Activated CD4-positive, alpha-beta memory T cell treated with anti-CD3 and anti-CD28 coated beads for 36 hours (primary cell): ENCODE data around the gene SYCP3. TPM values are rescaled to one million over a fixed set of nuclear protein-coding genes. Genes with fewer than 3 reads are reported as not detected.
"Not testable (repeated sequence)": the region's sequence is repeated elsewhere in the genome, so short reads cannot be mapped to it uniquely, and the experiment has no call there.

Experiments
- CTCF ChIA-PET: fragments of 350-600 bp; sonication (Branson Sonifier 250); formaldehyde crosslinking; loops from one replicate; lab custom pipeline; 2021; ENCODE audit warnings: antibody characterized with exemption, inconsistent platforms; lab: Charles Lee
- POLR2A ChIA-PET: fragments of 350-600 bp; sonication (Branson Sonifier 250); formaldehyde crosslinking; loops from one replicate; lab custom pipeline; 2021; ENCODE audit warnings: antibody characterized with exemption; lab: Charles Lee
- DNase-seq: peaks from one replicate; pipeline ENCODE4 v3.0.0-alpha.2; 2020
- H3K27ac Mint-ChIP-seq: one replicate; pipeline ENCODE4 v1.8.0; 2021; ENCODE audit warnings: mixed read lengths
- H3K27me3 Mint-ChIP-seq: one replicate; pipeline ENCODE4 v1.8.0; 2021; ENCODE audit warnings: mixed read lengths
- H3K36me3 Mint-ChIP-seq: one replicate; pipeline ENCODE4 v1.8.0; 2021; ENCODE audit warnings: mixed read lengths
- H3K4me1 Mint-ChIP-seq: one replicate; pipeline ENCODE4 v1.8.0; 2021; ENCODE audit warnings: low read depth, mixed read lengths
- H3K4me3 Mint-ChIP-seq: one replicate; pipeline ENCODE4 v1.8.0; 2021; ENCODE audit warnings: mild to moderate bottlenecking, mixed read lengths
- H3K9me3 Mint-ChIP-seq: one replicate; pipeline ENCODE4 v1.8.0; 2021; ENCODE audit warnings: mixed read lengths
- intact Hi-C: fragments of 100-400 bp; cut with micrococcal nuclease; formaldehyde crosslinking; loops from one replicate; pipeline ENCODE4 v1.15.1; 2023
- total RNA-seq, 2 experiments: library from RNA; stranded (reverse); gene quantifications; one replicate each; pipeline ENCODE4 v1.2.3, GENCODE V29; 2021

The SYCP3 gene
- total RNA-seq, 2 experiments from 2014 or later = 0.07 TPM; not detected in 1

GRCh38 chr12:101694986-101695385 is 44.3 kb downstream of the SYCP3 start:
- Mint-ChIP-seq H3K27me3 (no peaks in the 10 kb centered on the region), H3K4me1 (peaks cover 28% of the 10 kb centered on the region), H3K27ac (no peak overlapping the region), H3K36me3 (peaks cover 3% of the 10 kb centered on the region), H3K4me3 (no peak overlapping the region), H3K9me3 (no peaks in the 10 kb centered on the region)
- DNase-seq = no peak
- intact Hi-C loops = loop anchor here (5.0 kb wide), 2 partner anchors 367 to 427 kb away; partner anchors contain the start of genes NUP37, PARPBP and WASHC3
- ChIA-PET CTCF (interaction anchor here (1.2 kb wide), 1 partner anchor 129 kb away, joined by 3 read pairs; no protein-coding TSS in a partner anchor), POLR2A (no interaction called here)

GRCh38 chr12:101694297-101694848 is 44.9 kb downstream of the SYCP3 start:
- CTCF ChIA-PET = interaction anchor here (0.6 to 1.2 kb wide), 2 partner anchors 11 to 129 kb away, joined by 3 read pairs; no protein-coding TSS in a partner anchor
- no peaks in the 10 kb centered on the region for H3K27me3 Mint-ChIP-seq
- DNase-seq = no peak
- H3K4me3 Mint-ChIP-seq = no peak overlapping the region
- H3K36me3 Mint-ChIP-seq = peaks cover 3% of the 10 kb centered on the region
- H3K27ac Mint-ChIP-seq = no peak overlapping the region
- no peaks in the 10 kb centered on the region for H3K9me3 Mint-ChIP-seq
- H3K4me1 Mint-ChIP-seq = peaks cover 24% of the 10 kb centered on the region
- intact Hi-C loops = no loop called here
- POLR2A ChIA-PET = no interaction called here

DNA sequence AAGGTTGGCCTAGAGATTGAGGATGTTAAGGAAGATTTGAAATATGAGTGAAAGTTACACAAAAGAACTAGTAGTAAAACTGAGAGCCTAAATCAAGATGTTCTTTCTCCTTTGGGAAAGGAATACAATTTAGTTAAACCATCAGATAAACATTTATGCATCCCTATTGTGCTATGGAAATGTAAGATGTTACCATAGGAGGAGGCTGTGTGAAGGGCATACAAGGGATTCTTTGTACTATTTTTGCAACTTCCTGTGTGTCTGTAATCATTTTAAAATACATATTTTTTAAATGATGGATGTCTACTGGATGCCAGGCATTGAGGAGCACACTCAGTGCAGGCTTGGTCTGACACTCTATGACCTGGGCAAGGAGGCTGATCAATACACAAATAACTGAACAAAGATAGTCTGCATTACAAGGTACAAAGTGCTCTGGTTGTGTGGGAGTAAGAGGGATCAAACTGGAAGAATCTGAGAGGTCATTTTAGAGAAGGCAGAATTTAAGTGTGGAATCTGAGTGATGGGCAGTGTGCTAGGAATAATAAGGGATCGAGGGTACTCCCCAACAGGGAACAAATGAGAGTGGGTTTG is 47.7 kb downstream of the SYCP3 start:
- intact Hi-C loops = no loop called here
- no peaks in the 10 kb centered on the region for H3K9me3 Mint-ChIP-seq
- no peaks in the 10 kb centered on the region for H3K27me3 Mint-ChIP-seq
- H3K27ac Mint-ChIP-seq = no peak overlapping the region
- CTCF ChIA-PET = no interaction called here
- peaks cover 12% of the 10 kb centered on the region for H3K4me1 Mint-ChIP-seq
- no peaks in the 10 kb centered on the region for H3K36me3 Mint-ChIP-seq
- no peak overlapping the region for H3K4me3 Mint-ChIP-seq
- POLR2A ChIA-PET = no interaction called here
- DNase-seq = no peak

DNA sequence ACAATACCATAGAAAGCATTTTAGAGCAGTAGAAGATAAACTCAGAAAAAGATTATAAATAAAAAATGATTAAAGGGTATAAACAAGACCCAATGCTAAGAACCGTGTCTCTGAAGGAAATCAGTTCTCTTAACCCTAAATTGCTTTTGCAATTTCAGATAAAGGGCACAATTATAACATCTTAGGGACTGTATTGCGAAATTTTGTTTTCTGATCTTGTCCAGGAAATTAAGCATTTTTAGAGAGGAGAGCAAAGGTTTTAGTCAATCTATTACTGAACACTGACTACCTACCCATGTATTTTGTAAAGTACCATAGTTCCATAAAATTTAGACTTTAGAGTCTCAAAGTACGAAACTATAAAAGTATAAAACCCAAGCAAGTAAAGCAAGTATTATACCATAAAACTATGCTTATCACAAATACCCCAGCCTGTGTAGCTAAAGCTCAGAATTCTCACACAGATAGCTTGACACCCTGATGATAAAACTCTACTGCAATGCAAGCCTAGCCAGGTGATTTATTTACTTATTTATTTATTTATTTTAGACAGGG is 48.6 kb downstream of the SYCP3 start:
- ChIA-PET POLR2A (no interaction called here), CTCF (no interaction called here)
- no peaks in the 10 kb centered on the region for H3K27me3 Mint-ChIP-seq
- intact Hi-C loops = no loop called here
- no peaks in the 10 kb centered on the region for H3K36me3 Mint-ChIP-seq
- no peak for DNase-seq
- H3K9me3 Mint-ChIP-seq = no peaks in the 10 kb centered on the region
- no peak overlapping the region for H3K27ac Mint-ChIP-seq
- no peak overlapping the region for H3K4me3 Mint-ChIP-seq
- H3K4me1 Mint-ChIP-seq = peaks cover 6% of the 10 kb centered on the region

GRCh38 chr12:101686176-101686575 is 53.1 kb downstream of the SYCP3 start:
- H3K36me3 Mint-ChIP-seq = no peaks in the 10 kb centered on the region

DNA sequence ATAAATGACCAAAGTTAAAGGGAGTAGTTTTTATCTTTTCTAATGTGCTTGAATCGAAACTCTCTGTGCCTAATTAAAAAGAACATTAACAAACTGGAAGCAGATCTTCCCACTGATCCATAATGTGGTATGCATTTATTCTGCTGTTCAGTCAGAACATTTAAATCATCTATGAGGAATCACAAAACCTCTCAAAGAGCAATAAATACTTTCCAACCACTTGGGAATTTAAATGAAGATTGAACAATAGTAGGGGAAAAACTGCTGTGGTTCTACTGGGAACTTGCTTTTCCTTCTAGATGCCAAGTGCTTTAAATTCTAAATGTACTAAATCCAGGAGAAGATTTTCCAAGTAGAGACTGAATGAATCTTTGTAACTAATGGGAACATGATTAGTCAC is 54.2 kb downstream of the SYCP3 start:
- Mint-ChIP-seq H3K4me3 (no peak overlapping the region), H3K27ac (no peak overlapping the region), H3K9me3 (no peaks in the 10 kb centered on the region), H3K4me1 (no peaks in the 10 kb centered on the region), H3K27me3 (peaks cover 4% of the 10 kb centered on the region), H3K36me3 (no peaks in the 10 kb centered on the region)
- intact Hi-C loops = no loop called here
- no peak for DNase-seq
- ChIA-PET CTCF (no interaction called here), POLR2A (no interaction called here)

More at GRCh38 chr12:101686176-101686575, 53.1 kb downstream of the SYCP3 start:
- Mint-ChIP-seq H3K9me3 (no peaks in the 10 kb centered on the region), H3K4me3 (no peak overlapping the region), H3K27me3 (peaks cover 4% of the 10 kb centered on the region), H3K4me1 (no peaks in the 10 kb centered on the region), H3K27ac (no peak overlapping the region)
- DNase-seq = no peak
- intact Hi-C loops = no loop called here
- ChIA-PET CTCF (no interaction called here), POLR2A (no interaction called here)

GRCh38 chr12:101681627-101682026 is 57.6 kb downstream of the SYCP3 start:
- intact Hi-C loops, H3K27me3 Mint-ChIP-seq, DNase-seq, H3K36me3 Mint-ChIP-seq, H3K4me3 Mint-ChIP-seq, POLR2A ChIA-PET, H3K4me1 Mint-ChIP-seq, CTCF ChIA-PET, H3K27ac Mint-ChIP-seq, H3K9me3 Mint-ChIP-seq: not testable (repeated sequence)

DNA sequence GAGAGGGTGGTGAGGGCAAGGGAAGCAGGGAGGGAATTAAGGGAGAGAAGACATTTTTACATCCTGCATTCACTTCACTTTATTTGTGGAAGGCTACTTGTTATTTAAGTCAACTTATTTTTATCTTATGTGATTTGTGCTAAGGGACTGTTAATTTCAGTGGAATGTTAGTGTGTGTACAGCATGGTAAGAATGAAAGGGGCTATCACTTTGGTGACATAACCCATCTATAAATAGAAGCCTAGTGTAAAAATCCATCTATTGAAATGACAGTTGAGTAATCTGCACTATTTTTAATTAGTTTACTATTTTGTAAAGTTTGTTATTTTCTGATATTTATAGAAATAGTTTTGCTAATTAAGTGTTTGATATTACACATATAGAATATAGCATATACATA is 58.6 kb downstream of the SYCP3 start:
- no peak overlapping the region for H3K27ac Mint-ChIP-seq
- no peaks in the 10 kb centered on the region for H3K4me1 Mint-ChIP-seq
- POLR2A ChIA-PET = no interaction called here
- no peak overlapping the region for H3K4me3 Mint-ChIP-seq
- peaks cover 4% of the 10 kb centered on the region for H3K27me3 Mint-ChIP-seq
- no peaks in the 10 kb centered on the region for H3K36me3 Mint-ChIP-seq
- intact Hi-C loops = no loop called here
- no peak for DNase-seq
- CTCF ChIA-PET = no interaction called here
- H3K9me3 Mint-ChIP-seq = no peaks in the 10 kb centered on the region

- no peaks in the 10 kb centered on the region for H3K9me3 Mint-ChIP-seq
- CTCF ChIA-PET = no interaction called here
- intact Hi-C loops = no loop called here
Observed at GRCh38 chr12:101680240-101680639, 59.0 kb downstream of the SYCP3 start.

More at GRCh38 chr12:101680240-101680639, 59.0 kb downstream of the SYCP3 start:
- no peak for DNase-seq
- Mint-ChIP-seq H3K36me3 (no peaks in the 10 kb centered on the region), H3K4me3 (no peak overlapping the region), H3K27ac (no peak overlapping the region), H3K4me1 (no peaks in the 10 kb centered on the region), H3K27me3 (peaks cover 4% of the 10 kb centered on the region)
- POLR2A ChIA-PET = no interaction called here

Other genes starting within 250 kb of the SYCP3 start
- gene MYBPC1, start 144.5 kb downstream of the SYCP3 start, total RNA-seq = not detected
- 10 to 100 TPM; 20.6 to 23.0 TPM for gene CHPT1, start 41.8 kb downstream of the SYCP3 start, total RNA-seq
- 10 to 100 TPM; 19.6 to 20.2 TPM for gene GNPTAB, start 91.5 kb upstream of the SYCP3 start, total RNA-seq
- 1 to 10 TPM; 2.6 to 2.8 TPM for gene DRAM1, start 138.1 kb upstream of the SYCP3 start, total RNA-seq